HG02981 (cell line): ENCODE data around the gene TIMM44.
"Not testable (repeated sequence)": the region's sequence is repeated elsewhere in the genome, so short reads cannot be mapped to it uniquely, and the experiment has no call there.

Source experiments
- ATAC-seq: cut with Tn5 transposase; IDR thresholded peaks from one replicate; pipeline ENCODE4 v1.9.1; 2021; ENCODE audit warnings: mild to moderate bottlenecking, moderate library complexity; ENCODE audit not compliant: unreplicated experiment

TIMM44 gene

GRCh38 chr19:7953060-7953459 is 9.6 kb upstream of the TIMM44 start:
- no peak for ATAC-seq

GRCh38 chr19:7947939-7948338 is 4.5 kb upstream of the TIMM44 start:
- no peak for ATAC-seq

GRCh38 chr19:7944177-7944761 is 803 bp upstream of the TIMM44 start:
- ATAC-seq, result no peak

GRCh38 chr19:7942981-7943443 is 454 bp downstream of the TIMM44 start:
- no peak for ATAC-seq

- no peak for ATAC-seq
Measured at GRCh38 chr19:7941895-7942596, 1.4 kb downstream of the TIMM44 start.

- no peak for ATAC-seq
Measured at GRCh38 chr19:7940841-7941240, 2.6 kb downstream of the TIMM44 start.

- ATAC-seq, result no peak
Measured at GRCh38 chr19:7934766-7935165, 8.7 kb downstream of the TIMM44 start.

- ATAC-seq, result no peak
Measured at GRCh38 chr19:7933828-7934725, 9.4 kb downstream of the TIMM44 start.

- no peak for ATAC-seq
Measured at GRCh38 chr19:7933411-7933810, 10.1 kb downstream of the TIMM44 start.

GRCh38 chr19:7932930-7933300 is 10.6 kb downstream of the TIMM44 start:
- no peak for ATAC-seq

- ATAC-seq, result no peak
Measured at GRCh38 chr19:7932276-7932929, 11.1 kb downstream of the TIMM44 start.

GRCh38 chr19:7931221-7932061 is 12.0 kb downstream of the TIMM44 start:
- ATAC-seq, result no peak

- no peak for ATAC-seq
Measured at GRCh38 chr19:7930765-7931164, 12.7 kb downstream of the TIMM44 start.

- ATAC-seq, result not testable (repeated sequence)
Measured at GRCh38 chr19:7930030-7930429, 13.4 kb downstream of the TIMM44 start.

GRCh38 chr19:7928741-7929701 is 14.4 kb downstream of the TIMM44 start:
- no peak for ATAC-seq

- ATAC-seq, result no peak
Measured at GRCh38 chr19:7928334-7928706, 15.1 kb downstream of the TIMM44 start.

GRCh38 chr19:7927605-7928333 is 15.7 kb downstream of the TIMM44 start:
- ATAC-seq, result no peak
